ENCODE results near the gene ANO9.

Gene ANO9

DNA sequence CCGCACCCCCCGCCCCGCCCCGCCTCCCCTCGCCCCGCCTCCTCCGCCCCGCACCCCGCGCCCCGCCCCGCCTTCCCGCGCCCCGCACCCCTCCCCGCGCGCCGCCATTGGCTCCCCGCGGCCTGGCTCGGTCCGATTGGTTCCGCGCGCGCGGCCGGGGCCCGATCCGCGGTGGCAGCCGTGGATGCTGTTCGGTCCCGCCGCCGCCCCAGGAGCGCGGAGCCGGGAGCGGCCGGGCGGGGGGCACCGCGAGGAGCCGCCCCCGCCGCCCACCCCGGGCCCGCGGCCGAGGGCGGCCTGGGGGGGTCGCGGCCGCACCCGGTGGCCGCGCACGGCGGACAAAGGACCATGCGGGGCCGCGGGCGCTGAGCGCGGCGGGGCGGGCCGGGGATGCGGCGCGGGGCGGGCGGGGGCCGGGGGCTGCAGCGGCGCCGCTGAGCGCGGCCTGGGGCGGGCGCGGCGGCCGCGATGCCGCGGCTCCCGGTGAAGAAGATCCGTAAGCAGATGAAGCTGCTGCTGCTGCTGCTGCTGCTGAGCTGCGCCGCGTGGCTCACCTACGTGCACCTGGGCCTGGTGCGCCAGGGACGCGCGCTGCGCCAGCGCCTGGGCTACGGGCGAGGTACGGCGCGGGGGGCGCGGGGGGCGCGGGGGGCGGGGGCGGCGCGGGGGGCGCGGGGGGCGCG is 72.3 kb downstream of the ANO9 start, which contains the start of gene B4GALNT4:
TSS of gene B4GALNT4 (plus strand) at position 164 of the 683 bp plus-strand sequence. CDS start at position 469, 305 bp downstream.
- peak; percentile 79 for DNase-seq (ENCODE audit: low spot score)

DNA sequence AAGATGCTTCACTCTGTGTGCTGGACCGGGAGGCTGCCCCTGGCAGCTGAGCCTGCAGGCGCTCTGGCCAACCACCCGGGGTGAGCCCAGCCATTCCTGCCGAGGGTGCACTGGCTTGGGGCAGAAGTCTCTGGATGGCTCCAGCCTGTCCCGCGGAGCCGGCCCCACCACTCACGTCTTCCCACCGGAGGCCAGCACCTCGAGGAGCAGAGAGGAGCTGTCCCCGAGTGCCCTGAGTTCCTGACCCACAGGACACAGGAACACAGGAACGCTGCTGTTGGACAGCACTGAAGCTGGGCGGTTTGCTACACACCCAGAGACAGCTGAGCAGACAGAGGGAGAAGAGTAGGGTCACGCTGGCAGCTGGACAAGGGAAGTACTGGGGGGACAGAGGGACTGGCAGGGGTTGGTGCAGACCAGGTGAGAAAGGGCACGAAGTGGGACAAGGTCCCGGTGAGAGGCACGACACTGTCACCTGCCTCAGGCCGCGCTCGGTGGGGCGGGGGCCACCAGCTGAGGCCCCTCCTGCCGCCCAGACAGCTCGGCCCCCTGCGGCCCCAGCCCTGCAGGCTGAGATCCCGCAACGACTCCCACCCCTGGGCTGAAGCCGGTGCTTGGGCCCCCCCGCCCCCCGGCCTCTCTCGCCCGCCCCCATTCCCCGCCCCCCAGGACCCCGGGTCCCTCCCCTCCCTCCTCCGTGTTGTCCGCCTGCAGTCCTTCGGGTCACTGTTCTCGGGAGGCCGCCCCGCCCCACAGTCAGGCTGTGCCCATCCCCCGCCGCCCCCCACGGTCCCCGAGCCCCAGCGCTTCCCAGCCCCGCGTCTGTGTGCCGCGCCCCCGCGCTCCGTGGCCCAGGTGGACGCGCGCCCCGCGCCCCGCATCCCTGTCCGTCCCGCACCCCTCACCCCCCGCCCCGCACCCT is 73.1 kb downstream of the ANO9 start:
- peak; percentile 40 for DNase-seq (ENCODE audit: low spot score)

DNA sequence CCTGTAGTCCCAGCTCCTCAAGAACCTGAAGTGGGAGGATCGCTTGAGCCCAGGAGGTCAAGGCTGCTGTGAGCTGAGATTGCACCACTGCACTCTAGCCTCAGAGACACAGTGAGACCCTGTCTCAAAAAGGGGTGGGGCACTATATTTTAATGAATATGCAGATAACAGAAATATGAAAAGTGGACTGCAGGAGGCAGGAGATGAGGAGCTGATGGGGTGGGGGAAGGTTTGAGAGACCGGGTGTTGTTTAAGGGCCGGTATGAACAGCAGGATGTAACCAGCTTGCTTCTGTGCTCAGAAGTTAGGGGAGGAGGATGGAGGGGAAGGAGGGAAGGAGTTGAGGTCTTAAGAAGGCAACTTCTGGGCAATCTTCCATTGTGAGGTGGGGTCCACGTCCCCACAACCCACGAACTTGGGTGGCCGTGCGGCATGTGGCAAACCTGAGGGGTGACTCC is 73.8 kb downstream of the ANO9 start:
- no peak for DNase-seq (ENCODE audit: low spot score)
